RWPE1 (cell line): ENCODE data around the gene KATNB1.

Source experiments
- CTCF ChIA-PET: fragments of 350-600 bp; sonication (Branson Sonifier 250); formaldehyde crosslinking; extraction: SDS; loops from one replicate; lab custom pipeline; 2021; lab: Yijun Ruan, JAX
- POLR2A ChIA-PET: fragments of 400-600 bp; formaldehyde crosslinking; extraction: SDS; loops from one replicate; lab custom pipeline; 2020; ENCODE audit warnings: antibody characterized with exemption; ENCODE audit not compliant: low non-redundant PET; lab: Yijun Ruan, JAX
- DNase-seq: peaks from one replicate; pipeline ENCODE4 v3.0.0; 2012; ENCODE audit warnings: low spot score
- H3K27ac ChIP-seq: fragments of 450-650 bp; 2 replicates; pipeline ENCODE4 v1.5.1; 2017
- TF ChIP-seq, protein P1 (sequence below): fragments of 450-650 bp; conservative IDR thresholded peaks from 2 replicates; pipeline ENCODE4 v1.5.1; 2017; ENCODE audit warnings: low read depth, mild to moderate bottlenecking

The KATNB1 gene

DNA sequence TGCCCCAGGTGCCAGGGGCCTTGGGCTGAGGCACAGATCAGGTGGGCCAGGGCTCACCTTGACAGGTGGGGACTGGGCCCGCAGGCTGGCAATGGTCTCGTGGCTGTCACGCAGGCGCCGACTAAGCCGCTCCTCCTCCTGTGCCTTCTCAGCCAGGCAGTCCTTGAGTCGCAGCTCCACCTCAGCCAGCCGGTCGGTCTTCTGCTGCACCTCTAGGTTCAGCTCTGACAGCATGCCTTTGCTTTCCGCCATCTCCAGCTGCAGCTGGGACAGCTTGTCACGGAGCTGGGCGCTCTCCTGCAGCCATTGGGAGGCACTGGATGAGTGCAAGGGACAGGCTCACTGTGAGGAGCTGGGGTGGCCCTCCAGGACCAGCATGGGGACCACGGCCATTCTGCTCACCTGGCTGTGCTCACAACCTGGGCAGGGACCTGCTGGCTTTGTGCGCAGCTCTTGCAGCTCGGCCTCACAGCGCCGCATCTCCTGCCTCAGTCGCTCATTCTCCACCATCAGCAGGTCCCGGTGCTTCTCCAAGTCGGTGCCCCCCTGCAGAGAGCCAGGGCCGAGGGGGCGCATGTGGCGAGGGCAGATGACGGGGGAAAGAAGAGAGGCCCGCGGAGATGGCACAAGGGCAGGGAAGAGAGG is 35.7 kb downstream of the KATNB1 start:
- peak overlapping the region; percentile 21; the same call in 1 of the 2 replicates for H3K27ac ChIP-seq
- ChIA-PET CTCF (interaction anchor here (0.6 kb wide), 1 partner anchor 13 kb away, joined by 3 read pairs; no protein-coding TSS in a partner anchor), POLR2A (no interaction called here)
- TF ChIP-seq, protein P1, sequence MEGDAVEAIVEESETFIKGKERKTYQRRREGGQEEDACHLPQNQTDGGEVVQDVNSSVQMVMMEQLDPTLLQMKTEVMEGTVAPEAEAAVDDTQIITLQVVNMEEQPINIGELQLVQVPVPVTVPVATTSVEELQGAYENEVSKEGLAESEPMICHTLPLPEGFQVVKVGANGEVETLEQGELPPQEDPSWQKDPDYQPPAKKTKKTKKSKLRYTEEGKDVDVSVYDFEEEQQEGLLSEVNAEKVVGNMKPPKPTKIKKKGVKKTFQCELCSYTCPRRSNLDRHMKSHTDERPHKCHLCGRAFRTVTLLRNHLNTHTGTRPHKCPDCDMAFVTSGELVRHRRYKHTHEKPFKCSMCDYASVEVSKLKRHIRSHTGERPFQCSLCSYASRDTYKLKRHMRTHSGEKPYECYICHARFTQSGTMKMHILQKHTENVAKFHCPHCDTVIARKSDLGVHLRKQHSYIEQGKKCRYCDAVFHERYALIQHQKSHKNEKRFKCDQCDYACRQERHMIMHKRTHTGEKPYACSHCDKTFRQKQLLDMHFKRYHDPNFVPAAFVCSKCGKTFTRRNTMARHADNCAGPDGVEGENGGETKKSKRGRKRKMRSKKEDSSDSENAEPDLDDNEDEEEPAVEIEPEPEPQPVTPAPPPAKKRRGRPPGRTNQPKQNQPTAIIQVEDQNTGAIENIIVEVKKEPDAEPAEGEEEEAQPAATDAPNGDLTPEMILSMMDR, result no peak
- no peak for DNase-seq

DNA sequence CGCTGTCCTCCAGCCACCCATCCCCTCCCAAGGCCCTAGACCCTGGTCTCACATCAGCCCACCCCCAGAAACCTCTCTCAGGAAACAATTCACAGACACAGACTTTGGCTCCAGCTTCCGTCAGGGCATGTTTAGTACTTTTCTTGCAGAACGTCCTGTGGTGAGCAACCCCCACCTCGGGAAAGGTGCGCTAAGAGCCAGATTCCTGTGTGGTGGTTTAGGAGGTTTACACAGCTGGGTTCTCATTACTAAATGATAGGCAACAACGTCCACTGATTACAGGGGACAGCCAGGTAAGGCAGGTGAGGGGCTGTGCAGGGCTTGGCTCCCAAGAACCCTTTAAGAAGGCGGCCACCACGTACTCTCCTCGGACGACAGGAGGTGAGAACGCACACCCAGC is 37.4 kb downstream of the KATNB1 start:
- no peak for DNase-seq
- H3K27ac ChIP-seq, result peak overlapping the region; percentile 21
- POLR2A ChIA-PET, result no interaction called here
- CTCF ChIA-PET, result interaction anchor here (0.6 kb wide), 1 partner anchor 312 kb away, joined by 3 read pairs; no protein-coding TSS in a partner anchor
- TF ChIP-seq, protein P1, result no peak

- TF ChIP-seq, protein P1, result no peak
- ChIA-PET CTCF (interaction anchor here (0.6 kb wide), 2 partner anchors 8 to 27 kb away, joined by 3 to 4 read pairs; no protein-coding TSS in a partner anchor), POLR2A (no interaction called here)
- no peak overlapping the region; the same call in 1 of the 2 replicates for H3K27ac ChIP-seq
- no peak for DNase-seq
These were observed 38.2 kb downstream of the KATNB1 start for GRCh38 chr16:57773655-57774295.

DNA sequence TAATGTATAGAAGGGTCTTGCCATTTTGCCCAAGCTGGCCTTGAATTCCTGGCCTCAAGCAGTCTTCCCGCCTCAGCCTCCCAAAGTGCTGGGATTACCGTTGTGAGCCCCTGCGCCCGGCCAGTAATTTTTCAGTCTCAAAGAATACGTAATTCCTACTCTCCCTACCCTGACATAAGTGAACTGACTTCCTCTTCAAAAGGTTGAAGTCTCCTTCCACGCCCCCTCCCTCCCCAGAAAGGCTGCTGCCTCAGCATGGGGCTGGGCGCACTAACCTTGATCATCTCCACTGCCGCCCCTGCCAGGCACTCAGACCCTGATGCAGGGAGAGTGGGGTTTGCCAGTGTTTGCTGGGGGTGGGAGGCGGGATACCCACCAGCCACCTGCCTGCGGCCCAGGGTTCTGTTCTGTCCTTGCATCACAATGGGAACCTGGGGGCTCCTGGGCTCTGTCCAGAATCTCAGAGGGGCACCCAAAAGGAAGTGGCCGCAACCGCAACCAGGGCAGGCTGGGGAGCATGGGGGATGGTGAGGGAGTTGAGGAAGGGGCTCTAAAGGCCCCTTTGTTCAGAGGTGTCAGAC is 39.2 kb downstream of the KATNB1 start:
- CTCF ChIA-PET, result interaction anchor here (0.6 kb wide), 2 partner anchors 9 to 28 kb away, joined by 3 to 4 read pairs; no protein-coding TSS in a partner anchor
- TF ChIP-seq, protein P1, result no peak
- no peak for DNase-seq
- POLR2A ChIA-PET, result no interaction called here
- peak overlapping the region; percentile 18 for H3K27ac ChIP-seq

DNA sequence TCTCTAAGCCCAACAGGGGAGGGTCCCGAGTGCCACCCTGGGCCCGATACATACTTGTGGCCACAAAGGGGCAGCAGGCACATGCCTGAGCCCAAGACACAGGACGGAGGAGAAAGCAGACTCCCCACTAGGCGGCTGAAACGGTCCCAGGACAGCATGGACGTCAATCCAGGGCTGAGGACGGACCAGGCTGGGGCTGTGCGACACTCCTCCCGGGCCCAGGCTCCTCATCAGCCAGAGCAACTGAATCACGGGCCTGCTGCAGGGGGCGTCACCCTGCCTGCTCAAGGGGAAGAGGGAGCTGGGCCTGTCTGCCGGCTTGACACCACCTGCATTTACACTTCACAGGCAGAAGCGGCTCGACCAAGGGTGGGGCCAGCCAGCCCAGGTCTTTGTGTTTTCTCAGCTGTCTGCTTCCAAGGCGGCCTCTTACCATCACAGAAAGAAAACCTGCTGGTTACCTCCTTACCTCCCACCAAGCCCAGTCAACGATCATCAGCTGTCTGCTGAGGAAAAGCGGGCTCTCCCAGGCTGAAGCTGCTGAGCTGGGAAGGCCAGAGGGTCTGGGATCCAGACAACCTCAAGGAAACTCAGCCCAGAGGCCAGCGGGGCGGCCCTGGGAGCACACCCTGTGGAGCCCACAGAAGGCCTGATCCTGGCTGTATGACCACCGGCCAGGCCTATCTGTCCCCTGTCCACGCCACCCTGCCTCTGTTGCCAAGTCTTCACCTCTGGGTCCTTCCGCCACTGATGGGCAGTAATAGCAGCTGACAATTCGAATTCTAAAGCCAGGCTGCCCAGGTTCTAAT is 40.3 kb downstream of the KATNB1 start:
- DNase-seq, result no peak
- CTCF ChIA-PET, result interaction anchor here (0.6 kb wide), 1 partner anchor 645 kb away, joined by 3 read pairs; no protein-coding TSS in a partner anchor
- POLR2A ChIA-PET, result no interaction called here
- H3K27ac ChIP-seq, result peak overlapping the region; percentile 18
- TF ChIP-seq, protein P1, result no peak
